ENCODE measurements around the gene UNK.

DNA sequence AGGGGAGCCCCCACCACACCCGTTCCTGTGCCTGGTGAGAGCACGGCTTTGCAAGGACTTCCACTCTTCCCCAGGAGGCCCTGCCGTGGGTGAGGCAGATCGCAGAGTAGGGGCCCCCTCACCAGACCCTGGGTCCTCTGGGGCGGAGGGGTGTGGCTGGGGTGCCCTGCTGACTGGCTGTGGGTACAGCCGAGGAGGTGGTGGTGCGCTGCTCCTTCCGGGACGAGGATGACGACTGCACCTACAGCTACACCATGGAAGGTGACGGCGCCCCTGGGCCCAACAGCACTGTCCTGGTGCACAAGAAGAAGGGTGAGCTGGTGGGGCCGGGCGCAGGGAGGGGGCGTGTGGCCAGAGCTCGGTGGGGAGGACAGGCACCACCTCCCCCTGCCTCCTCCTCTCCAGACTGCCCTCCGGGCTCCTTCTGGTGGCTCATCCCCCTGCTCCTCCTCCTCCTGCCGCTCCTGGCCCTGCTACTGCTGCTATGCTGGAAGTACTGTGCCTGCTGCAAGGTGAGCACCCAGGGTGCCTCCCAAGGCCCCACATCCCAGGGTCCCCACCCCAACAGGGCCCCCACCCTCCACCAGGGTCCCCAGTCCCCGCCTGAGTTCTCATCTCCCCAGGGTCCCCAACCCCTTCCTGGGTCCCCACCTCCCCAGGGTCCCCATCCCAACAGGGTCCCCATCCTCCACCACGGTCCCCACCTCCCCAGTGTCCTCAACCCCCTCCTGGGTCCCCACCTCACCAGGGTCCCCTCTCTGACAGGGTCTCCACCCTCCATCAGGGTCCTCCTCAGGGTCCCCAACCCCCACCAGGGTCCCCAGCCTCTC is 47.3 kb upstream of the UNK start:
- TF ChIP-seq, protein P1, sequence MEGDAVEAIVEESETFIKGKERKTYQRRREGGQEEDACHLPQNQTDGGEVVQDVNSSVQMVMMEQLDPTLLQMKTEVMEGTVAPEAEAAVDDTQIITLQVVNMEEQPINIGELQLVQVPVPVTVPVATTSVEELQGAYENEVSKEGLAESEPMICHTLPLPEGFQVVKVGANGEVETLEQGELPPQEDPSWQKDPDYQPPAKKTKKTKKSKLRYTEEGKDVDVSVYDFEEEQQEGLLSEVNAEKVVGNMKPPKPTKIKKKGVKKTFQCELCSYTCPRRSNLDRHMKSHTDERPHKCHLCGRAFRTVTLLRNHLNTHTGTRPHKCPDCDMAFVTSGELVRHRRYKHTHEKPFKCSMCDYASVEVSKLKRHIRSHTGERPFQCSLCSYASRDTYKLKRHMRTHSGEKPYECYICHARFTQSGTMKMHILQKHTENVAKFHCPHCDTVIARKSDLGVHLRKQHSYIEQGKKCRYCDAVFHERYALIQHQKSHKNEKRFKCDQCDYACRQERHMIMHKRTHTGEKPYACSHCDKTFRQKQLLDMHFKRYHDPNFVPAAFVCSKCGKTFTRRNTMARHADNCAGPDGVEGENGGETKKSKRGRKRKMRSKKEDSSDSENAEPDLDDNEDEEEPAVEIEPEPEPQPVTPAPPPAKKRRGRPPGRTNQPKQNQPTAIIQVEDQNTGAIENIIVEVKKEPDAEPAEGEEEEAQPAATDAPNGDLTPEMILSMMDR (conservative IDR thresholded peaks at IDR 0.05; ENCODE audit: low read length) = no peak
- TF ChIP-seq EZH2phosphoT487 (IDR thresholded peaks at IDR 0.05; ENCODE audit: borderline replicate concordance, low read depth, low read length) = no peak

Data from OCI-LY7 (cell line).